Measurements from ENCODE around the gene FGFRL1.

The FGFRL1 gene

GRCh38 chr4:1009542-1010394 is 1.7 kb upstream of the FGFRL1 start:
- DNase-seq, result peak; percentile 74

GRCh38 chr4:1010395-1011021 is 918 bp upstream of the FGFRL1 start:
- peak; percentile 58 for DNase-seq

GRCh38 chr4:1011666-1012033 is 224 bp downstream of the FGFRL1 start:
- no peak for DNase-seq

GRCh38 chr4:1012034-1012739 is 761 bp downstream of the FGFRL1 start:
- peak; percentile 43 for DNase-seq

- DNase-seq, result no peak
Observed at GRCh38 chr4:1013225-1014073, 2.0 kb downstream of the FGFRL1 start.

GRCh38 chr4:1014291-1015167 is 3.1 kb downstream of the FGFRL1 start:
- DNase-seq, result no peak

- no peak for DNase-seq
Observed at GRCh38 chr4:1015179-1015578, 3.8 kb downstream of the FGFRL1 start.

GRCh38 chr4:1015746-1016145 is 4.3 kb downstream of the FGFRL1 start:
- DNase-seq, result no peak

- DNase-seq, result no peak
Observed at GRCh38 chr4:1017211-1017610, 5.8 kb downstream of the FGFRL1 start.

GRCh38 chr4:1017706-1018105 is 6.3 kb downstream of the FGFRL1 start:
- DNase-seq, result no peak

- no peak for DNase-seq
Observed at GRCh38 chr4:1018147-1019020, 7.0 kb downstream of the FGFRL1 start.

- DNase-seq, result no peak
Observed at GRCh38 chr4:1019320-1019719, 7.9 kb downstream of the FGFRL1 start.

- DNase-seq, result no peak
Observed at GRCh38 chr4:1019729-1020470, 8.5 kb downstream of the FGFRL1 start.

GRCh38 chr4:1021386-1022050 is 10.1 kb downstream of the FGFRL1 start:
- DNase-seq, result no peak

- no peak for DNase-seq
Observed at GRCh38 chr4:1022051-1022738, 10.8 kb downstream of the FGFRL1 start.

GRCh38 chr4:1022739-1023066 is 11.3 kb downstream of the FGFRL1 start:
- no peak for DNase-seq

- DNase-seq, result no peak
Observed at GRCh38 chr4:1023075-1023640, 11.7 kb downstream of the FGFRL1 start.

GRCh38 chr4:1023895-1024740 is 12.7 kb downstream of the FGFRL1 start:
- no peak for DNase-seq

Data from activated CD8-positive, alpha-beta memory T cell treated with anti-CD3 and anti-CD28 coated beads, Interleukin-2, amount 50 U/mL, for 4 hours (primary cell).